ENCODE data around the gene UNC50. TPM values are rescaled to one million over a fixed set of nuclear protein-coding genes. Genes with fewer than 3 reads are reported as not detected.

UNC50 gene
- total and polyA plus RNA-seq, 4 donors, result 22.2 to 37.9 (median 29.8) TPM

DNA sequence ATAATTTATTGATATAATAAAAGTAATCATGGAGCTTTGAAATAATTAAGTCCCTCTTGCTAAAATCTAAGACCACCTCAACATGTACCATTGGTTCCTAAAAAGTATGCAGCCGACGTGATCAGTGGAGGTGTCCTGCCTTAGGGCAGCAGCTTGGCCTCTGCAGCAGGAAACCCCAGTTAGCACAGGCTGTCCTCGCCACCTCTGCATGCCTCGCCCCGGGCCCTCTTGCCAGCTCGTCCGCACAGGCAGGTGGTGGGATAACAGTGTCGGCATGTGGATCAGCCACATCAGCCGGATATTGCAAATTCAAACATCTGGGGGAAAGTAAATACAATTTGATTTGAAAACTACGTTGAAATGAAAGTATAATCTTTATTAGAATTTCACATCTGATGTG lies 23.0 kb upstream of the UNC50 start (continued):
- TF ChIP-seq, protein P1, sequence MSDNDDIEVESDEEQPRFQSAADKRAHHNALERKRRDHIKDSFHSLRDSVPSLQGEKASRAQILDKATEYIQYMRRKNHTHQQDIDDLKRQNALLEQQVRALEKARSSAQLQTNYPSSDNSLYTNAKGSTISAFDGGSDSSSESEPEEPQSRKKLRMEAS (IDR thresholded peaks at IDR 0.05), result no peak
- TF ChIP-seq HNF4G (IDR thresholded peaks at IDR 0.05), result no peak
- no peak for TF ChIP-seq FOXA2 (IDR thresholded peaks at IDR 0.05)
- TF ChIP-seq YY1 (IDR thresholded peaks at IDR 0.05), result no peak

DNA sequence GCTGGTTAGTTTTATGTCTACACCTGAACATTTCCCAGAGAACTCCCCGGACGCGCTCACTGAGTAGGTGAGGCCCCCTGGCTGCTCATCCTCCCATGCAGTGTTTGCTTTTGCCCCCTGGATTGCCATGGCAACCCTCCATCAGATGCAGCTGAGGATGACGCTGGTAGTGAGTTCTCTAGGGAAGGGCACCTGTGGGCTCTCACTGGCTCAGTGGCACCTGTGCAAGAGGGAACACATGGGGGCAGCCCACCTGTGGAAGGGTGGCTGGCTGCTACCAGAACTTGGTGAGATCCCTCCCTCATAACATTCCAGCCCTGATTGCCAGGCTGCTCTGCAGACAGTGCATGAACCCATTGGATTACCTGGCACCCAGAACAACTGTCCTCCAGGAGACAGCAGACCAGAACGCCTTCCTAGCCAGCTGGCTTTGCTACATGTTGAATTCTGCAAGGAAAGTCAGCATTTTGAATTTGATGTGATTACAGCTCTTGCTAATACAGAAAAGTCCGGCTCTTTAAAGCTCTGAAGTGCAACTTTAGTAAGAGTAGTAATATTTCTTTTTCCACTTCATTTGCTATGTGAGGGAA lies 21.7 kb upstream of the UNC50 start:
- no peaks in the 10 kb centered on the region for H3K27me3 ChIP-seq (ENCODE audit: control insufficient read depth in 4 of 4, insufficient read depth in 4 of 4, low read length in 3 of 4)

DNA sequence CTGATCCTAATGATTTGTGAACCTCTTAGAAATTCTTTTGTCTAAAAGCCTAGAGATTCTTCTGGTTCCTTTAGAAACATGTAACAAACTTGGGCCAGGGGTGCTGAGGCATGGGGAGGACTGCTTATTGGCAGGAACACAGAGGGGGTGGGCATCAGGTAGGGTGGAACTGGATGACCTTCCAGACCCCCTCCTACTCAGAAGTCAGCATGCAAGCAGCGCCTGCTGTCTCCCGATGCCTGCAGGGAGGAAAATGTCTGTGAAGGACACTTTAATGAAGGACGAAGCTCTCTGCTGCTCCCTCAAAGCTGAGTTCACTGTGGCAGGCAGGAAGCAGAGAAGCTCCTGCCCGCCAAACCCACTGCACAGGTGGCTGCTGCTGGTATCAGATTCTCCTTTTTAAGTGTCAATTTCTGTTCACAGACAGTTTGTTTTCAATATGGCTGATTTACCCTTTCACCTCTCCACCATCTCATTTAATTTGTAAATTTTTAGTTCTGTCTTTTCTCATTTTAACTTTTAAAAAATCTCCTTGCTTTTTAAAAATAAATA lies 19.4 kb upstream of the UNC50 start:
- H3K36me3 ChIP-seq (ENCODE audit: control insufficient read depth in 4 of 4, insufficient read depth in 3 of 4, low read depth in 1 of 4, low read length in 3 of 4), result peaks cover 0 to 3% (median 0%) of the 10 kb centered on the region in 4 donors
- H3K9ac ChIP-seq (ENCODE audit: low read depth in 1 of 2, low read length in 2 of 2), result no peak overlapping the region
- WGBS, result 89% methylated on average over 4 of the region's 4 CpGs

More for the DNA sequence above, 21.7 kb upstream of the UNC50 start:
- TF ChIP-seq, protein P2, sequence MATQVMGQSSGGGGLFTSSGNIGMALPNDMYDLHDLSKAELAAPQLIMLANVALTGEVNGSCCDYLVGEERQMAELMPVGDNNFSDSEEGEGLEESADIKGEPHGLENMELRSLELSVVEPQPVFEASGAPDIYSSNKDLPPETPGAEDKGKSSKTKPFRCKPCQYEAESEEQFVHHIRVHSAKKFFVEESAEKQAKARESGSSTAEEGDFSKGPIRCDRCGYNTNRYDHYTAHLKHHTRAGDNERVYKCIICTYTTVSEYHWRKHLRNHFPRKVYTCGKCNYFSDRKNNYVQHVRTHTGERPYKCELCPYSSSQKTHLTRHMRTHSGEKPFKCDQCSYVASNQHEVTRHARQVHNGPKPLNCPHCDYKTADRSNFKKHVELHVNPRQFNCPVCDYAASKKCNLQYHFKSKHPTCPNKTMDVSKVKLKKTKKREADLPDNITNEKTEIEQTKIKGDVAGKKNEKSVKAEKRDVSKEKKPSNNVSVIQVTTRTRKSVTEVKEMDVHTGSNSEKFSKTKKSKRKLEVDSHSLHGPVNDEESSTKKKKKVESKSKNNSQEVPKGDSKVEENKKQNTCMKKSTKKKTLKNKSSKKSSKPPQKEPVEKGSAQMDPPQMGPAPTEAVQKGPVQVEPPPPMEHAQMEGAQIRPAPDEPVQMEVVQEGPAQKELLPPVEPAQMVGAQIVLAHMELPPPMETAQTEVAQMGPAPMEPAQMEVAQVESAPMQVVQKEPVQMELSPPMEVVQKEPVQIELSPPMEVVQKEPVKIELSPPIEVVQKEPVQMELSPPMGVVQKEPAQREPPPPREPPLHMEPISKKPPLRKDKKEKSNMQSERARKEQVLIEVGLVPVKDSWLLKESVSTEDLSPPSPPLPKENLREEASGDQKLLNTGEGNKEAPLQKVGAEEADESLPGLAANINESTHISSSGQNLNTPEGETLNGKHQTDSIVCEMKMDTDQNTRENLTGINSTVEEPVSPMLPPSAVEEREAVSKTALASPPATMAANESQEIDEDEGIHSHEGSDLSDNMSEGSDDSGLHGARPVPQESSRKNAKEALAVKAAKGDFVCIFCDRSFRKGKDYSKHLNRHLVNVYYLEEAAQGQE (IDR thresholded peaks at IDR 0.05), result no peak
- no peak for TF ChIP-seq FOXA2 (IDR thresholded peaks at IDR 0.05)
- TF ChIP-seq RXRA (IDR thresholded peaks at IDR 0.05), result no peak
- no peak for TF ChIP-seq EGR1 (IDR thresholded peaks at IDR 0.05; ENCODE audit: low read depth in 2 of 2)
- no peak for TF ChIP-seq FOXA1 (IDR thresholded peaks at IDR 0.05)
- Histone ChIP-seq H3K9ac (ENCODE audit: low read depth in 1 of 2, low read length in 2 of 2) (no peak overlapping the region), H3K4me3 (ENCODE audit: low read depth in 1 of 3, low read length in 3 of 3) (no peak overlapping the region), H3K27ac (ENCODE audit: low read depth in 1 of 2, low read length in 2 of 2) (no peak overlapping the region), H3K9me3 (ENCODE audit: control insufficient read depth in 4 of 4, low read length in 3 of 4) (no peaks in the 10 kb centered on the region), H3K36me3 (ENCODE audit: control insufficient read depth in 4 of 4, insufficient read depth in 3 of 4, low read depth in 1 of 4, low read length in 3 of 4) (peaks cover 0 to 6% (median 3%) of the 10 kb centered on the region in 4 donors), H3K4me1 (ENCODE audit: control insufficient read depth in 4 of 4, insufficient read depth in 4 of 4, low read length in 3 of 4) (peaks cover 0 to 7% (median 3%) of the 10 kb centered on the region in 4 donors)
- 97% methylated on average over 6 of the region's 6 CpGs for WGBS
- no peak for DNase-seq (ENCODE audit: low spot score)

More for the DNA sequence above, 19.4 kb upstream of the UNC50 start:
- Histone ChIP-seq H3K4me3 (ENCODE audit: low read depth in 1 of 3, low read length in 3 of 3) (no peak overlapping the region), H3K27me3 (ENCODE audit: control insufficient read depth in 4 of 4, insufficient read depth in 4 of 4, low read length in 3 of 4) (no peaks in the 10 kb centered on the region), H3K9me3 (ENCODE audit: control insufficient read depth in 4 of 4, low read length in 3 of 4) (no peaks in the 10 kb centered on the region), H3K27ac (ENCODE audit: low read depth in 1 of 2, low read length in 2 of 2) (no peak overlapping the region), H3K4me1 (ENCODE audit: control insufficient read depth in 4 of 4, insufficient read depth in 4 of 4, low read length in 3 of 4) (peaks cover 0 to 5% (median 2%) of the 10 kb centered on the region in 4 donors)
- TF ChIP-seq, protein P3, sequence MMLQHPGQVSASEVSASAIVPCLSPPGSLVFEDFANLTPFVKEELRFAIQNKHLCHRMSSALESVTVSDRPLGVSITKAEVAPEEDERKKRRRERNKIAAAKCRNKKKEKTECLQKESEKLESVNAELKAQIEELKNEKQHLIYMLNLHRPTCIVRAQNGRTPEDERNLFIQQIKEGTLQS (IDR thresholded peaks at IDR 0.05), result no peak
- no peak for TF ChIP-seq YY1 (IDR thresholded peaks at IDR 0.05)
- TF ChIP-seq, protein P1 (IDR thresholded peaks at IDR 0.05), result no peak
- TF ChIP-seq, protein P4, sequence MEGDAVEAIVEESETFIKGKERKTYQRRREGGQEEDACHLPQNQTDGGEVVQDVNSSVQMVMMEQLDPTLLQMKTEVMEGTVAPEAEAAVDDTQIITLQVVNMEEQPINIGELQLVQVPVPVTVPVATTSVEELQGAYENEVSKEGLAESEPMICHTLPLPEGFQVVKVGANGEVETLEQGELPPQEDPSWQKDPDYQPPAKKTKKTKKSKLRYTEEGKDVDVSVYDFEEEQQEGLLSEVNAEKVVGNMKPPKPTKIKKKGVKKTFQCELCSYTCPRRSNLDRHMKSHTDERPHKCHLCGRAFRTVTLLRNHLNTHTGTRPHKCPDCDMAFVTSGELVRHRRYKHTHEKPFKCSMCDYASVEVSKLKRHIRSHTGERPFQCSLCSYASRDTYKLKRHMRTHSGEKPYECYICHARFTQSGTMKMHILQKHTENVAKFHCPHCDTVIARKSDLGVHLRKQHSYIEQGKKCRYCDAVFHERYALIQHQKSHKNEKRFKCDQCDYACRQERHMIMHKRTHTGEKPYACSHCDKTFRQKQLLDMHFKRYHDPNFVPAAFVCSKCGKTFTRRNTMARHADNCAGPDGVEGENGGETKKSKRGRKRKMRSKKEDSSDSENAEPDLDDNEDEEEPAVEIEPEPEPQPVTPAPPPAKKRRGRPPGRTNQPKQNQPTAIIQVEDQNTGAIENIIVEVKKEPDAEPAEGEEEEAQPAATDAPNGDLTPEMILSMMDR (IDR thresholded peaks at IDR 0.05; ENCODE audit: low read depth, low read length, missing input control), result no peak
- no peak for TF ChIP-seq FOXA1 (IDR thresholded peaks at IDR 0.05)
- no peak for TF ChIP-seq RAD21 (IDR thresholded peaks at IDR 0.05)
- TF ChIP-seq GABPA (IDR thresholded peaks at IDR 0.05 in 1 of 2, conservative IDR thresholded peaks at IDR 0.05 in 1 of 2), result no peak
- TF ChIP-seq JUND (IDR thresholded peaks at IDR 0.05), result no peak
- TF ChIP-seq NR2F2 (IDR thresholded peaks at IDR 0.05), result no peak
- TF ChIP-seq, protein P2 (IDR thresholded peaks at IDR 0.05), result no peak
- TF ChIP-seq TAF1 (conservative IDR thresholded peaks at IDR 0.05), result no peak
- no peak for DNase-seq (ENCODE audit: low spot score)
